H9 (cell line): Measurements from ENCODE around the gene IQSEC2. TPM values are rescaled to one million over a fixed set of nuclear protein-coding genes. Genes with fewer than 3 reads are reported as not detected.

Experiments used
- DNase-seq: peaks from one replicate; pipeline ENCODE4 v3.0.0-alpha.2; 2017
- H2AFZ ChIP-seq: one replicate; pipeline ENCODE4 v1.6.1; 2013; ENCODE audit warnings: mild to moderate bottlenecking, low read length, control low read depth, moderate library complexity
- H2AK5ac ChIP-seq: 2 replicates; pipeline ENCODE4 v1.6.1; 2013; ENCODE audit warnings: low read length, control low read depth, mixed read lengths; ENCODE audit not compliant: insufficient read length
- H2BK120ac ChIP-seq: one replicate; pipeline ENCODE4 v1.6.1; 2013; ENCODE audit warnings: low read depth, mild to moderate bottlenecking, low read length, control low read depth, inconsistent platforms; ENCODE audit not compliant: poor library complexity, severe bottlenecking
- H2BK12ac ChIP-seq: 2 replicates; pipeline ENCODE4 v1.6.1; 2013; ENCODE audit warnings: low read length, control low read depth, mixed read lengths, low read depth; ENCODE audit not compliant: insufficient read length
- H2BK15ac ChIP-seq: 2 replicates; pipeline ENCODE4 v1.6.1; 2013; ENCODE audit warnings: low read depth, low read length, control low read depth
- H2BK20ac ChIP-seq: one replicate; pipeline ENCODE4 v1.6.1; 2013; ENCODE audit warnings: low read depth, mild to moderate bottlenecking, low read length, control low read depth, inconsistent platforms; ENCODE audit not compliant: poor library complexity, severe bottlenecking
- H2BK5ac ChIP-seq: 2 replicates; pipeline ENCODE4 v1.6.1; 2013; ENCODE audit warnings: low read length, control low read depth, mixed read lengths; ENCODE audit not compliant: insufficient read length
- H3K14ac ChIP-seq: 2 replicates; pipeline ENCODE4 v1.6.1; 2013; ENCODE audit warnings: low read length, control low read depth; ENCODE audit not compliant: insufficient read depth
- H3K18ac ChIP-seq: 2 replicates; pipeline ENCODE4 v1.6.1; 2013; ENCODE audit warnings: low read depth, mild to moderate bottlenecking, mixed read lengths, low read length, control low read depth; ENCODE audit not compliant: insufficient read length
- H3K23ac ChIP-seq: 2 replicates; pipeline ENCODE4 v1.6.1; 2013; ENCODE audit warnings: low read length, control low read depth, mixed read lengths, low read depth; ENCODE audit not compliant: insufficient read length
- H3K23me2 ChIP-seq: 2 replicates; pipeline ENCODE4 v1.6.1; 2013; ENCODE audit warnings: low read depth, mild to moderate bottlenecking, mixed read lengths, low read length, control low read depth; ENCODE audit not compliant: insufficient read length, poor library complexity, severe bottlenecking
- H3K27ac ChIP-seq: 2 replicates; pipeline ENCODE4 v1.5.1; 2013; ENCODE audit warnings: low read length, control low read depth, mixed read lengths, low read depth; ENCODE audit not compliant: insufficient read length
- H3K27me3 ChIP-seq: 2 replicates; pipeline ENCODE4 v1.6.1; 2013; ENCODE audit warnings: low read length, control low read depth, inconsistent platforms; ENCODE audit not compliant: insufficient read depth
- H3K4ac ChIP-seq: 2 replicates; pipeline ENCODE4 v1.6.1; 2013; ENCODE audit warnings: low read depth, mild to moderate bottlenecking, control low read depth, inconsistent platforms, low read length, moderate library complexity
- H3K4me1 ChIP-seq: 2 replicates; pipeline ENCODE4 v1.6.1; 2013; ENCODE audit warnings: low read length, control low read depth, inconsistent platforms; ENCODE audit not compliant: insufficient read depth
- H3K4me2 ChIP-seq: 2 replicates; pipeline ENCODE4 v1.6.1; 2013; ENCODE audit warnings: low read length, control low read depth, mixed read lengths; ENCODE audit not compliant: insufficient read length, insufficient read depth
- H3K56ac ChIP-seq: 2 replicates; pipeline ENCODE4 v1.6.1; 2013; ENCODE audit warnings: low read depth, mild to moderate bottlenecking, mixed read lengths, low read length, control low read depth; ENCODE audit not compliant: insufficient read length
- H3K79me1 ChIP-seq: 2 replicates; pipeline ENCODE4 v1.6.1; 2013; ENCODE audit warnings: low read depth, mild to moderate bottlenecking, moderate library complexity, low read length, control low read depth, inconsistent platforms; ENCODE audit not compliant: insufficient read depth, poor library complexity, severe bottlenecking
- H3K79me2 ChIP-seq: 2 replicates; pipeline ENCODE4 v1.6.1; 2013; ENCODE audit warnings: low read length, control low read depth, inconsistent platforms; ENCODE audit not compliant: insufficient read depth
- H3K9ac ChIP-seq: 2 replicates; pipeline ENCODE4 v1.6.1; 2013; ENCODE audit warnings: low read length, control low read depth, mixed read lengths; ENCODE audit not compliant: insufficient read length; ENCODE audit errors: extremely low read depth
- H3K9me3 ChIP-seq: one replicate; pipeline ENCODE4 v1.6.1; 2013; ENCODE audit warnings: low read depth, low read length, inconsistent platforms; ENCODE audit not compliant: control insufficient read depth
- H3T11ph ChIP-seq: one replicate; pipeline ENCODE4 v1.6.1; 2013; ENCODE audit warnings: mild to moderate bottlenecking, low read length, control low read depth, inconsistent platforms
- H4K20me1 ChIP-seq: one replicate; pipeline ENCODE4 v1.6.1; 2013; ENCODE audit not compliant: control insufficient read depth, insufficient read length, insufficient read depth
- H4K5ac ChIP-seq: 2 replicates; pipeline ENCODE4 v1.6.1; 2013; ENCODE audit warnings: low read depth, mild to moderate bottlenecking, mixed read lengths, low read length, control low read depth; ENCODE audit not compliant: insufficient read length
- H4K8ac ChIP-seq: replicated peaks from 2 replicates; pipeline ENCODE4 v1.6.1; 2013; ENCODE audit warnings: low read length, control low read depth, mixed read lengths, low read depth; ENCODE audit not compliant: insufficient read length
- H4K91ac ChIP-seq: 2 replicates; pipeline ENCODE4 v1.6.1; 2013; ENCODE audit warnings: low read depth, mild to moderate bottlenecking, moderate library complexity, mixed read lengths, low read length, control low read depth; ENCODE audit not compliant: insufficient read length
- H3K27ac Mint-ChIP-seq, 3 experiments: 2 replicates in 2 of 3; 3 replicates in 1 of 3; pipeline ENCODE4 v1.8.0; 2020 to 2021; ENCODE audit warnings: mixed read lengths in 3 of 3, mild to moderate bottlenecking in 1 of 3, moderate library complexity in 1 of 3
- H3K27me3 Mint-ChIP-seq: 2 replicates; pipeline ENCODE4 v1.8.0; 2021; ENCODE audit warnings: low read depth, mild to moderate bottlenecking, moderate library complexity, mixed read lengths
- H3K36me3 Mint-ChIP-seq, 3 experiments: 2 replicates in 2 of 3; 3 replicates in 1 of 3; pipeline ENCODE4 v1.8.0; 2020 to 2021; ENCODE audit warnings: low read depth in 3 of 3, mixed read lengths in 3 of 3; ENCODE audit not compliant: insufficient read depth in 1 of 3
- H3K4me1 Mint-ChIP-seq, 2 experiments: 2 replicates each; pipeline ENCODE4 v1.8.0; 2020; ENCODE audit warnings: mixed read lengths in 2 of 2
- H3K4me3 Mint-ChIP-seq, 2 experiments: 2 replicates in 1 of 2; 3 replicates in 1 of 2; pipeline ENCODE4 v1.8.0; 2020 to 2021; ENCODE audit warnings: mild to moderate bottlenecking in 2 of 2, mixed read lengths in 2 of 2, moderate library complexity in 1 of 2
- H3K9me3 Mint-ChIP-seq, 2 experiments: 2 replicates in 1 of 2; 3 replicates in 1 of 2; pipeline ENCODE4 v1.8.0; 2020; ENCODE audit warnings: mild to moderate bottlenecking in 2 of 2, mixed read lengths in 2 of 2, moderate library complexity in 1 of 2
- CTCF ChIP-seq: fragments of 200-600 bp; sonication (generic); conservative IDR thresholded peaks from 3 replicates; pipeline ENCODE4 v1.8.0; 2021; ENCODE audit warnings: antibody characterized with exemption, mild to moderate bottlenecking
- whole genome bisulfite sequencing: extraction: QIAGEN DNeasy Blood & Tissue Kit; methylation state at CpG from one replicate; pipeline ENCODE4 v1.1.7; 2013; ENCODE audit warnings: missing lambda C conversion rate, low lambda C conversion rate, mixed read lengths; ENCODE audit not compliant: insufficient read length; ENCODE audit errors: extremely low coverage; 5-methylcytosine and 5-hydroxymethylcytosine counted together
- total RNA-seq: library from RNA; stranded (reverse); gene quantifications from 2 replicates; pipeline ENCODE4 v1.2.1, GENCODE V29; 2021

The IQSEC2 gene
- total RNA-seq, 1 experiment from 2014 or later = 7.0 TPM

- Histone ChIP-seq H3K79me2 (peaks cover 19% of the 10 kb centered on the region; the same call in 1 of the 2 replicates), H3K9me3 (peaks cover 37% of the 10 kb centered on the region), H4K8ac (no peak overlapping the region), H4K20me1 (no peaks in the 10 kb centered on the region), H4K91ac (no peak overlapping the region), H2BK12ac (no peak overlapping the region), H3K9ac (no peak overlapping the region), H2AK5ac (no peak overlapping the region), H3K23ac (no peak overlapping the region), H2BK120ac (no peak overlapping the region), H3T11ph (no peak overlapping the region), H3K4me1 (peaks cover 3% of the 10 kb centered on the region; the same call in 1 of the 2 replicates), H3K27ac (no peak overlapping the region), H2BK5ac (no peak overlapping the region), H3K4me2 (peak overlapping the region; percentile 75), H2AFZ (no peak overlapping the region), H3K18ac (no peak overlapping the region), H4K5ac (no peak overlapping the region), H3K4ac (no peak overlapping the region), H3K23me2 (peaks cover 8% of the 10 kb centered on the region), H3K14ac (no peak overlapping the region), H2BK20ac (no peak overlapping the region), H3K27me3 (no peaks in the 10 kb centered on the region), H2BK15ac (no peak overlapping the region), H3K56ac (no peak overlapping the region), H3K79me1 (no peaks in the 10 kb centered on the region)
- Mint-ChIP-seq H3K27me3 (peaks cover 53% of the 10 kb centered on the region), H3K27ac (no peak overlapping the region), H3K36me3 (peaks cover 5 to 13% (median 8%) of the 10 kb centered on the region in 3 experiments; a peak in 6 of 7 replicates), H3K4me1 (peaks cover 36 to 42% of the 10 kb centered on the region in 2 experiments), H3K4me3 (peak overlapping the region; percentile 73 to 98), H3K9me3 (peaks cover 80 to 83% of the 10 kb centered on the region in 2 experiments)
- no CpG with 5 or more reads among the region's 10 CpGs for WGBS
- no peak for TF ChIP-seq CTCF
- DNase-seq = no peak
Observed at GRCh38 chrX:53318766-53319353, 37.5 kb upstream of the IQSEC2 start.
